ENCODE data around the gene STAT5B. TPM values are rescaled to one million over a fixed set of nuclear protein-coding genes. Genes with fewer than 3 reads are reported as not detected.
"Not testable (repeated sequence)": the region's sequence is repeated elsewhere in the genome, so short reads cannot be mapped to it uniquely, and the experiment has no call there.

STAT5B gene
- total RNA-seq, 1 experiment from 2014 or later: 24.3 TPM

DNA sequence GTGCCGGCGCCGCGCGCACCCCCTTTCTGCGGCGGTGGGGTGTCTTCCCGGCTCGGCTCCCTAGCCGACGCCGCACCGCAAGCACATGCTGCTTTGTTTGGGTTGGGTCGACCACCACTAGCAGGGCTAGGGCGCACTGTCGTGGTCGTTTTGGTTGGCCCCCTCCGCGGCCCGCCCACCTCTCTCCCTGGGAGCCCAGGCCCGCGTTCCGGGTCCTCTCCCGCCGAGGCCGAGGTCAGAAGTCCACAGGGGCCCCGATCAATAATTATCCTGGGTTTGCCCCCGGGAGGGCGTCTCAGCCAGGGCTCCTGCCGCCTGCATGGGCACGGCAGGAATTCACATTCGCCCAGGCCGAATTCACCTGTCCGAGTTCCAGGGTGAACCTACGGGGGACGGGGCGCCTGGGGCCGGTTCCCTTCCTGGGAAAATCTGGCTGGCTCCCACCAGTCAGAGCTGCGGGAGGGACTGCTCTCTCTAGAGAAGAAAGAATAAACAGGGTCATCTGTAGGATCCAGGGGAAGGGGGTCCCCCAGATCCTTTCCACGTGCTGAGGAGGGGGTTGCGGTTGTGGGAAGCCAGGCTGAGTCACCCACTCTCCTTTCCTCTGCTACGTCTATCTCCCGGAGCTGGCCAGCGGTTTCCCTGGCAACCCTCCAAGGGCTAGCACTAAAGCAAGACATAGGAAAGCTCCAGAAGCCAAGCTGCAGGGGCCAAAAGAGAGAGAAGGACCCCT is 584 bp upstream of the STAT5B start:
- Histone ChIP-seq H3K4me3 (peak overlapping the region; percentile 57), H3K27me3 (no peaks in the 10 kb centered on the region), H3K9me3 (no peaks in the 10 kb centered on the region), H3K36me3 (no peaks in the 10 kb centered on the region)
- peak; percentile 86 for DNase-seq

DNA sequence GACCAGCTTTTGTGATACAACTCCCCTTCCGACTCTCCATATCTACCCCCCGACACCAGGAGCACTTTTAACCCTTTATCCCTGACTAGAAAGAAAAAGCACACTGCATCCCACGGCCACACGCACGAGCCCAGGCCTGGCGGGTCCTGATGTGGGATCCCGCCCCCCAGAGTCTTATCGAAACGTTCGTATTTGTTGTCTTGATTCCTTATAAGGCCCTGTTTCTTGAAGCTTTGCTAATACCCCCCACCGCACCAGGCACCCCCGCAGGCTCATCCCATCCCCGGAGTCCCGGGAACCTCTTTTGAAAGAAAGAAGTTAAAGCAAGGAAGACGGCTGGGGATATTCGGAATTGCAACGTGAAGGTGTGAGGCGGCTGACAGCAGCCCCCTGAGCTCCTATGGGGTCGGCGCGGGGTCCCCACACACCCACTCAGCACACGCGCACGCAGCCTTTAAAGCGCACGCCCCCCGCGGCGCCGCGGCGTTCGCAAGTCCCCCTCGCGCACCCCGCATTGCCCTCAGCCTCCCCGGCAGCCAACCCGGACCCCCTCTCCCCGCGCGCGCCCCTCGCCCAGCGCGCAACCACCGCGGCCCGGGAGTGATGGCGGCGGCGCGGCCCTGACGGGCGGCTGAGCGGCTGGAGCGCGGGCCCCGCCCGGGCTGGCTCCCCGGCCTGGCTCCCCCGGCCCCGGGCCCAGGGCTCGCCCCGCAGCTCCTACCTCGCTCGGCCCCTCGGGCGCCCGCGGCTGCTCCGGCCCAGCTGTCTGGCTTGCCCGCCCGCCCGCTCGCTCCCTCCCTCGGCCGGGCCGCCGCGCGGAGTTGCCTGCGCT is 448 bp downstream of the STAT5B start:
- peak; percentile 9 for DNase-seq

DNA sequence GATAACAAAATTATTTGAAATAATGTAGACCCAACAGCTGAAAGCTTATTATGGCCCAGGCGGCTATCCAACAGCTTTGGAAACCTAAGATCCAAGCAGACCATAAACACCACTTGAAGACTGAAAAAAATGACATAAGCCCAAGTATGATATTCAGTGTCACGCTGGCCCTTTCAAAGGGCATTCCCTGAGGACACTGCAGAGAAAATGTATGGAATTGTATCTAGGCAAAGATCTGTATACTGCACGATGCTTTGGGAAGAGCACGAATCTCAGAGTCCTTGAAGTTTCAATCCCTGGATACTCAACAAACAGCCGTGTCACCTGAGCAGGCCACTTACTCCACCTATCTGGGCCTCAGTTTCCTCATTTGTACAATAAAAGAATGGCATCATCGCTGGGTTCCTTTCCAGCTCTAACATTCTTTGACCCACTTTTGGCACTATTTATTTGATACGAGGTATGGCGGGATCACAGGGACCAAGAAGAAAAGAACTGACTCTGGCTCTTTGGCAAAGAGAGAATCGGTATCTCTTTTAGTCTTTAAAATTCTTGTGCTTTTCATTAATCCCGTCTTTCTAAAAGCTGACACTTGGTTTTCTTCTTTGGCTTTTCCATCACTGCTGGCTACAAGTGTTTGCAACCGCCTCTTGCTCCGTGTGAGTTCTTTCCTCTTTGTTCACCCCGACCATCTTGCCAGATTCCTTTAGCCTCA is 1.2 kb downstream of the STAT5B start:
- Histone ChIP-seq H3K36me3 (no peaks in the 10 kb centered on the region), H3K9me3 (no peaks in the 10 kb centered on the region), H3K27me3 (no peaks in the 10 kb centered on the region), H3K4me3 (peak overlapping the region; percentile 75)
- DNase-seq: no peak

More for the DNA sequence above, 448 bp downstream of the STAT5B start:
- Histone ChIP-seq H3K36me3 (no peaks in the 10 kb centered on the region), H3K27me3 (no peaks in the 10 kb centered on the region), H3K4me3 (peak overlapping the region; percentile 75), H3K9me3 (no peaks in the 10 kb centered on the region)

DNA sequence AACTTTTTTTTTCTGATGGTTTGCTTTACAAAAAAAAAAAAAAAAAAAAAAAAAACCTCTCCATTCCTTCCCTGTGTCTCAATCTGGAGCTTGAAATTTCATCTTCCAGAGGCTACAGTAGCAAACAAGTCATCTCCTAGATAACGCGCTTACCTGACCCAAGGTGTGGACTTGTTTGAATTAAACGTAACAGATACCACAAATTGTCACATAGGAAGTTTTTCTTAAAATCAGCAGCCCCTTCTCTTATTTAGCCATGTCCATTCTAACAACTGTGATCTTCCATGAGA is 2.0 kb downstream of the STAT5B start:
- no peak for DNase-seq
- Histone ChIP-seq H3K36me3 (no peaks in the 10 kb centered on the region), H3K4me3 (no peak overlapping the region), H3K27me3 (no peaks in the 10 kb centered on the region), H3K9me3 (no peaks in the 10 kb centered on the region)

DNA sequence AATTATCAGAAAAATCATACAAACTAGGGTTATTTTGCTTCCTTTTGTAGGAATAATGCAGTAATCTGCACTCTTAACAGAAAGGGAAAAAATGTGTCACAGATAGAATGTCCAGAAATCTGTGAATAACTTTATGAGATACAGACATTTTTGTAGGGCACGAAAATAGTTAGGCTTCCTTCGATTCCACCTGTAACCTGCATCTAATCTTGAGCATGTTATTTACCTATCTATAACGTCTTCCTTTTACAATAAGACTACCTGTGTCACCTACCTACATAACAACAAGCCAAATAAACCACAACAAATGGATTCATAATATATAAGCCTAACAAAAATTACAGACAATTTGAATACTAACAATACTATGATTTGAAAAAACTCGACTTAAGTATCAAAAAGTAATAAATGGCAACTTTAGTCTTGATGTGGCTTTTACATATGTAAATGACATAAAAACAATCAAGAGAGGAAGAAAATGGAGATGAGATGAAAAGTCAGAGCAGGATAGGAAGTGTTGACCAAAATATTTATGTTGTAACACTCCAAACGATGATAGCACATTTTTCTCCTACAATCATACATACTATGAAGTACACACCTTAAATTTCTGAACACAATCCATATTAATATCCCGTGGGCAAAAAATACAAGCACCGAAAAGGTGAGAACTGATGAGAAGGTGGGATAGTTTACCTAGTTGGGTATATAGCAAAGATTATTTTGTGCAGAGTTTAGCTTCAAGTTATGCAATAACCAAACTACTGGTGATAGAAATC is 2.5 kb downstream of the STAT5B start:
- no peaks in the 10 kb centered on the region for H3K27me3 ChIP-seq
- no peaks in the 10 kb centered on the region for H3K9me3 ChIP-seq
- H3K4me3 ChIP-seq: no peak overlapping the region
- DNase-seq: no peak
- H3K36me3 ChIP-seq: no peaks in the 10 kb centered on the region

DNA sequence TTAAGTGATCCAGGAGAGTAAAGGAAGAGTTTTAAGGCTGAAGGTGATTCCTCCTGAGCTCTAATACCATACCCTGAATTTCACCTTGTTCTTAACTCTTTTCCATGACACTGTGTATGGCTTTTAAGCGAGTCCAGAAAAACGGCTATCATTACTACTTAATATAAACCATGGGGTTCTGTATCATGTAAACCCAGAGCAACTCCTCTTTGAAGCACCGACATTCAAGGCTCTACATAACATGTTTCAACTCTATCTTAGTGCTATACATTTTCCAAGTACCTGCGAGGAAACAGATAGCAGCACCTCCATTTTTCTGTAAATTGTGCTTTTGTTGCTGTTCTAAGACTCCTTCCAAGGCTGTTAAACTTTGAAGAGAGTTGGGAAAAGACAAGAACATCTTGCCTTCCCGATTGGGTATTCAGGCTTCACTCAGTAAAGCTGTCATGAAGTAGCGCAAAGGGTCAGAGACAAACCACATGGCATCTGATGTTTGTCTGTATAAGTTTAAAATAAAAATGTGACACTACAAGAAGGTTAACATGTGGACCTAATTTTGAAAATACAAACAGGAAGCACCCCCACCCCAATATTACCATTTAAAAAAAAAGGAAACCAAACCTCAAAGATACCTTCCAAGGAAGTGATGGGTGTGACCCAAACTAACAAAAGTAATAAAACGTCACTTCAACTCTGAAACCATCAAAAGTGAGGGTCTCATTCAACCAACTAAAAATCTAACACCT is 3.9 kb downstream of the STAT5B start:
- Histone ChIP-seq H3K9me3 (no peaks in the 10 kb centered on the region), H3K36me3 (no peaks in the 10 kb centered on the region), H3K4me3 (no peak overlapping the region), H3K27me3 (no peaks in the 10 kb centered on the region)
- no peak for DNase-seq

DNA sequence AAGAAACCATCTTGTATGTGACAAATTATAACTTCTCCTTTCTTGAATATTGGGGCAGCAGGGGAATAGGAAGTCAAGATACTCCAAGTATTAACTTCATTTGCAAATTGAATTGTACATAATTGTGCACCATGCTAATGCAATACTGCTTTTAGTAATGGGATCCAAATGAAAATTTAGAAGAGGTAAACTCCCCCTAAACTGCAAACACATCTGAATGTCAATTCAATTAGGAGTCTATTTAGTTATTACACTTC is 4.5 kb downstream of the STAT5B start:
- no peaks in the 10 kb centered on the region for H3K36me3 ChIP-seq
- no peak overlapping the region for H3K4me3 ChIP-seq
- no peak for DNase-seq
- no peaks in the 10 kb centered on the region for H3K27me3 ChIP-seq
- H3K9me3 ChIP-seq: no peaks in the 10 kb centered on the region

DNA sequence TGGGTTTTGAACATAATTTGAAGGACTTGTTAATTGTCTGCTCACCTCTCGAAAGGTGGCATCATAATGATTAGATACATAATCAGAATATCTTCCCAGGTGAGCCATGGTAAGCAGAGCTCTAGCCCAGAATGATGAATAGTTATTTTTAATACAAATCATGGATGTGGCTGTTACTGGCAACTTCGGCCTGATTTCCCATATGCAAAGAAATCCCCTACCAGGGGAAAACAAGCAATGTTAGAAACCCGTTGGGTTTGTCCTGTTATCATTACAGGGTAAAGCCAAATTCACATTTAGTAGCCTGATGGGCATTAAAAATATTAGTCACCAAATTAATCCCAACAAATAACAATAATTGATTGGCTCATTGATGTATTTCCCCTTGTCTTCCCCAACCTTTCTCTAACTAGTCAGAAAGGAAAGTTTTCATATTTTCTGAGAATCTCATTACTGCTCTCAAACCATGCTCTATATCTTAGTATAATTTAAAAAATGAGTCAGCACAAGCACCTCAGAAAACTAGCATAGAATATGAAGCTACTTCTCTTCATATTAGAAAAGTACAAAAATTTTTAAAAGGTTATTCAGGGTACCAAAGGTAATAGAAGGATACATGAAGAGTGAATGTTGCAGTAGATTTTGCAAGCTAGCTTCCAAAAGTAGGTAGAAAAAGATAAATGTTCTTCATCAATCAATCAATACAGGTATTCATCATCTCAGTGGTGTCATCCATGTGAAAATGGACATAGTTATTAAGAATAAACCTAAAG is 5.0 kb downstream of the STAT5B start:
- H3K27me3 ChIP-seq: no peaks in the 10 kb centered on the region
- no peak for DNase-seq
- H3K9me3 ChIP-seq: no peaks in the 10 kb centered on the region
- no peak overlapping the region for H3K4me3 ChIP-seq
- no peaks in the 10 kb centered on the region for H3K36me3 ChIP-seq

DNA sequence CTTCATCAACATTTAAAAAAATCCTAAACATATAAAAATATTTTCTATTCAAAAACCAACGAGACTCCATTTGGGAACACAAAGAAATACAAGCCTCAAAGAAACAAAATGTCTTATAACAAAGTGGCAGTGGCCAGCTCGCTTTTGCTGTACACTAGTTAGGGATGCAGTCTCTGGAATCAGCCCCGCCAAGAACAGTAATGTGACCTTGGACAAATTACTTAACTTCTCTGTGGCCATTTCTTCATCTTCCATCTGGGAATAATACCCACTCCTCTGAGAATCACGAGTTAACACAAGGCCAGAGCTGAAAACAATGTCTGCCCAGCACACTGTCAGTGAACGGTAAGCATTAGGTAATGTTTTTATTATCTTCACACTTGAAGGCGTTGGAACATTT is 5.6 kb downstream of the STAT5B start:
- no peaks in the 10 kb centered on the region for H3K27me3 ChIP-seq
- H3K9me3 ChIP-seq: no peaks in the 10 kb centered on the region
- H3K36me3 ChIP-seq: no peaks in the 10 kb centered on the region
- DNase-seq: no peak
- H3K4me3 ChIP-seq: no peak overlapping the region

DNA sequence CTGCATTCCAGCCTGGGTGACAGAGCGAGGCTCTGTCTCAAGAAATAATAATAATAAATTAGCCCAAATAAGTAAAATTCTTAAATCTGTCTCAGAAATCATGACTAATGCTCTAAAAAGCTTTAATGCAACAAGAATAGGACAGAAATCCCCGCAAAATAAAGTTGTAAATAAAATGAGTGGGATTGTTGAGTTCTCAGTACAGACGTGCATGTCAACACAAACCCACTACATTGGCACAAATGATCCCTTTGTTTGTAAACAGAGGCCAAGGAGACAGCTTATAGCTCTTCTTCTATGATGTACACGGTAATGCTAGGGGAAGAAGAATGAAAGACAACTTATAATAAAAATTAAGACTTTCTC is 6.0 kb downstream of the STAT5B start:
- H3K36me3 ChIP-seq: no peaks in the 10 kb centered on the region
- no peaks in the 10 kb centered on the region for H3K27me3 ChIP-seq
- no peaks in the 10 kb centered on the region for H3K9me3 ChIP-seq
- DNase-seq: no peak
- H3K4me3 ChIP-seq: no peak overlapping the region

DNA sequence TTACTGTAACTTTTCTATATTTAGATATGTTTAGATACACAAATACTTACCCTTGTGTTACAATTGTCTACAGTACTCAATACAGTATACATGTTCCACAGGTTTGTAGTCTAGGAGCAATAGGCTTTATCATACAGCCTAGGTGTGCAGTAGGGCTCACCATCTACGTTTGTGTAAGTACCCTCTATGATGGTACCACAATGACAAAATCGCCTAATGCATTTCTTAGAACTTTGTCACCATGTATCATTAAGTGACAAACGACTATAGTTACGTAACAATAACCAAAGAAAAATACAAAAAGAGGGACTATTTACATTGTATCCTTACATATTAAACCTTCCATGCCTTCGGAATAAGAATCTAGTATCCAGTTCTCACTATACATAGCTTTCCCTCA is 8.0 kb downstream of the STAT5B start:
- H3K27me3 ChIP-seq: no peaks in the 10 kb centered on the region
- no peaks in the 10 kb centered on the region for H3K36me3 ChIP-seq
- no peaks in the 10 kb centered on the region for H3K9me3 ChIP-seq
- no peak overlapping the region for H3K4me3 ChIP-seq
- DNase-seq: no peak

DNA sequence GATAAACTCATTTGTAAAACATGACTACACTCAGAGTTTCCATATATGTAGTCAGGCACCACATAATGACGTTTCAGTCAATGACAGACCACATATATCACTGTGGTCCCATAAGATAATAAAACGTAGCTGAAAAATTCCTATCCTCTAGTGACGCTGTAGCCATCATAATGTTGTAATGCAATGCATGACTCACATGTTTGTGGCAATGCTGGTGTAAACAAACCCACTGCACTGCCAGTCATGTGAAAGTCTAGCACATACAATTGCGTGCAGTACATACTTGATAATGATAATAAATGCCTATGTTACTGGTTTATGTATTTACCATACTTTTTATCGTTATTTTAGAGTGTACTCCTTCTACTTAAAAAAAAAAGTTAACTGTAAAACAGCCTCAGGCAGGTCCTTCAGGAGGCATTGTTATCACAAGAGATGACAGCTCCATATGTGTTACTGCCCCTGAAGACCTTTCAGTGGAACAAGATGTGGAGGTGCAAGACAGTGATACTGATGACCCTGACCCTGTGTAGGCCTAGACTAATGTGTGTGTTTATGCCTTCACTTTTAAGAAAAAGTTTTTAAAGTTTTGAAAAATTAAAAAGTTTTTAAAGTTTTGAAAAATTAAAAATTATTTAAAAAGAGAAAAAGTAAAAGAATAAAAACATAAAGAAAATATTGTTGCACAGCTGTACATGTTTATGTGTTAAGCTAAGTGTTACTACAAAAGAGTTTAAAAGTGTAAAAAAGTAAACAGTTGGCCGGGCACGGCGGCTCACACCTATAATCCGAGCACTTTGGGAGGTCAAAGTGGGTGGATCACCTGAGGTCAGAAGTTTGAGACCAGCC is 9.0 kb downstream of the STAT5B start:
- H3K36me3 ChIP-seq: no peaks in the 10 kb centered on the region
- DNase-seq: peak; percentile 31
- H3K4me3 ChIP-seq: no peak overlapping the region
- H3K27me3 ChIP-seq: no peaks in the 10 kb centered on the region
- H3K9me3 ChIP-seq: no peaks in the 10 kb centered on the region

DNA sequence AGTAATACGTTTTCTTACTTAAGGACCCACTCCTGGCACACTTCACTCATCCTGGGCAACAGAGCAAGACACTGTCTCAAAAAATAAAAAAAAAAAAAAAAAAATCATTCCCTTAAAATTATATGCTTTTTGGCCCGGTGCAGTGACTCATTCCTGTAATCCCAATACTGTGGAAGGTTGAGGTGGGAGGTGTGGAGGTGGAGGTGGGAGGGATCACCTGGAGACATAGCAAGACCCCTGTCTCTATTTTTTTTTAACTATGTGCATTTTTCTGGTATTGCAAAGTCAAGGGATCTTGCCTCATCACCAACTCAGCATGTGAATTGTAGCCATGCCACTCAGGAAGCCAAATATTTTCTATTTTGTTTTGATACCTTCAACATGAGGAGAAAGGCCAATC is 9.7 kb downstream of the STAT5B start:
- DNase-seq: no peak

DNA sequence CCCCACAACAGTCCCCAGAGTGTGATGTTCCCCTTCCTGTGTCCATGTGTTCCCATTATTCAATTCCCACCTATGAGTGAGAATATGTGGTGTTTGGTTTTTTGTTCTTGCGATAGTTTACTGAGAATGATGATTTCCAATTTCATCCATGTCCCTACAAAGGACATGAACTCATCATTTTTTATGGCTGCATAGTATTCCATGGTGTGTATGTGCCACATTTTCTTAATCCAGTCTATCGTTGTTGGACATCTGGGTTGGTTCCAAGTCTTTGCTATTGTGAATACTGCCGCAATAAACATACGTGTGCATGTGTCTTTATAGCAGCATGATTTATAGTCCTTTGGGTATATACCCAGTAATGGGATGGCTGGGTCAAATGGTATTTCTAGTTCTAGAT is 11.8 kb downstream of the STAT5B start:
- not testable (repeated sequence) for H3K36me3 ChIP-seq, H3K9me3 ChIP-seq, H3K4me3 ChIP-seq, H3K27me3 ChIP-seq, DNase-seq

More for the DNA sequence above, 9.7 kb downstream of the STAT5B start:
- no peaks in the 10 kb centered on the region for H3K27me3 ChIP-seq
- H3K36me3 ChIP-seq: no peaks in the 10 kb centered on the region
- H3K4me3 ChIP-seq: no peak overlapping the region
- no peaks in the 10 kb centered on the region for H3K9me3 ChIP-seq

DNA sequence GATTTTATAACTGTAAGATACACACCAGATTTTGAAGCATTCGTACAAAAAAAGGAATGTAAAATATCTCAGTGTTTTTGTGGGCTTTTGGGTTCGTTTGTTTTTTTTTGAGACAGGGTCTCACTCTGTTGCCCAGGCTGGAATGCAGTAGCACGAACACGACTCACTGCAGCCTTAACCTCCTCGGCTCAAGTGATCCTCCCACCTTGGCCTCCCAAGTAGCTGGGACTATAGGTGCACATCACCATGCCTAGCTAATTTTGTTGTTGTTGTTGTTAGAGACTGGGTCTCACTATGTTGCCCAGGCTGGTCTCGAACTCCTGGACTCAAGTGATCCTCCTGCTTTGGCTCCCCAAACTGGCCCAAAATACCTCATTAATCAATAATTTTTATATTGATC is 15.9 kb downstream of the STAT5B start:
- DNase-seq: no peak
- Histone ChIP-seq H3K4me3 (no peak overlapping the region), H3K36me3 (no peaks in the 10 kb centered on the region), H3K27me3 (no peaks in the 10 kb centered on the region), H3K9me3 (no peaks in the 10 kb centered on the region)
